ENCODE data around the gene TTLL8.

Gene TTLL8

GRCh38 chr22:50040717-50041116 lies 17.4 kb downstream of the TTLL8 start:
- no peak for DNase-seq (ENCODE audit: low spot score)

GRCh38 chr22:50039669-50040443 lies 18.2 kb downstream of the TTLL8 start:
- DNase-seq (ENCODE audit: low spot score): no peak

DNA sequence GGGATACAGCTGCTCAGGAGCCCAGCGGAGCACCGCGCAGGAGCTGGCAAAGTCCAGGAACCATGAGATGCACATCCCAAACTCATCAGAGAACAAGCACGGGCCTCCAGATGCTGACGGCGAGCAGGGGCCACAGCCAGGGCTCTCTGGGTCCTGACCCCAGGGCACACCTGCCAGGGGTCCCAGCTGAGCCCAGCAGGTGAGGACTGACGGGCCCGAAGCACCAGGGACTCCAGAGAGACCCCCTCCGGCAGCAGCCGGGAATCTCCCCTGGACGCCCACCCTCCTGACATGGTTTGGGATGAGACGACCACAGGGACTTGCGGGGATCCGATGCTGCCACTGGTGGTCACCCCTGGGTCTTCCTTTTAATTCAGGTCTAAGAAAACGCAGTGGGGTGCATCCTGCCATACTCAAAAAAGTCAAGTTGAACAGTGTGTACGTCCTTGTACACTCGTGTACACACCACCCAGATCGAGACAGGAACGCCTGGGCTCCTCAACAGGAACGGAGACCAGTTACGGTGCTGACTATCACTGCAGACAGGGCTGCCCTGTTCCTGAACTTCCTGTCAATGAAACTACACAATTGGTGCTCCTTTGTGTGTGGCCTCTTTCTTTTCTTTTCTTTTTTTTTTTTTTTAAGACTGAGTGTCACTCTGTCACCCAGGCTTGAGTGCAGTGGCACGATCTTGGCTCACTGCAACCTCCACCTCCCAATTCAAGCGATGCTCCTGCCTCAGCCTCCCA lies 21.9 kb downstream of the TTLL8 start:
- no peak for DNase-seq (ENCODE audit: low spot score)

DNA sequence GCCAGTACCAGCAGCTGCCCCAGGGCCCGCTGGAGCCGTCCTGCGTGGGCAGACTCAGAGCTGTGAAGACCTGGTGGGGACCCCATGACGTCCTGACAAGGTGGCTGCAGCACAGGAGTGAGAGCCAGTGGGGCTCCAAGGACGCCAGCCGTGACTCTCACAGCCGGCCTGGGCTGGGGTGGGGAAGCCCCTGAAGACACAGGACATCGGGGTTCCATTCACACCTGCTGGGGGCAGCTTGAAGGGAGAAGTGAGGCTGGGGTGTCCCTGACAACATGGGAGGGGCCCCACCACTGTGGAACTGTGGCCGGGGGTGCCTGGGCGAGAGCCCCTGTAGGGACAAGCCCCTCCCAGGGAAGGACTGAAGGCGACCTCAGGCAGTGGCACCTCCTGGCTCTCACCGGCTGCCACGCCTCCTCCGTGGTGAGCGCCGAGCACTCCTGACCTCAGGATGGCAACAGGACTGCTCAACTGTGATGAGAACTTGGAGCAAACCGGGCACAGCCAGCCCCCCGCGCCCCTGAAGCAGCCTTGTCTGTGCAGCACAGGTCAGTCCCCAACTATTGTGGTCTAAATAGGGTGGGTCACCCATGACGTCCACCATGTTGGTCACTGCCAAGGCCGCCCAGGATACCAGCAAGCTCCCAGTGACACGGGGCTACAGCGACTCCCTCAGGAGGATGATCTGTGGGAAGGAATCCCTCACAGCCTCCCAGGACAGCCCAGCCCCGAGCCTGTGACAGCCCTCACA lies 22.8 kb downstream of the TTLL8 start:
- no peak for DNase-seq (ENCODE audit: low spot score)

DNA sequence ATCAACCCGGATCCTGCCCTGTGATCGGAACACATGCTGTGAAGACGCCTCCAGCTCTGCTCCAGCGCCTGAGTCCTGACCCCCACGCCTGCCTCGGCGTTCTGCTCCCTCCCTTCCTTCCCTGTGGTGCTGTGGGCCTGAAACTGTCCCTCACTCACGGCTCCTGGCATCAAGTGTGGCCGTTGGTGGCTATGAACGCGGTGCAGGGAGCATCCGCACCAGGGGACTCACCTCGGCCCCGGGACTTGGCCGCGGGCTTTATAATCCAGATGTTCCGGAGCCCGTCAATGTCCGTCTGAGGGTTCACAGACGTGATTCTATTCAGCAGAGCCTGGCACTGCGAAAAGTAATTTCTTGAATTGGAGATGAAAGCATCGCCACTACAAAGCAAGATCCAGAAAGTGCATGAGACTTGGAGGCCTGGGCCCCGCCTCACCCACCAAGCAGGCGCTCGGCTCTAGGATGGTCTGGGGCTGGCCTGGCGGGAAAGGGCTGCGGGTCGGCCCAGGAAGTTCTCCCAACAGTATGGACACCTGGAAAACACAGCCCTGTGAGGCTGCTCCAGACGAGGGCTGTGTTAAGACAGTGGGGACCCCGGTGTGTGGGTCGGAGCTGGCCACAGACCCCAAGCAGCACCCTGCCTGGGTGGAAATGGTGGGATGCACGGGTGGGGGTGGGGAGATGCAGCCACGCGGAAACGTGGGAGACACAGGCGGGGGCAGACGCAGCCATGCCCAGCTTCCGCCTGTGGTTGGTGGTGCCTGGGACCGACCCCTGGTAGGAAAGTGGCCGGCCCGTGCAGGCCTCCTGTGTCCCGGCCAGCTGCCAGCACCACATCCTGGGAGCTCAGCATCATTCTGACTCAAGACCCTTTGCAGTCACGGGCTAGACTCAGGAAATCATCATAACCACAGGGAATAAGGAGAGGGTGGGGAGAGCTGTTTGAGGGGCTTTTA lies 23.7 kb downstream of the TTLL8 start:
- DNase-seq (ENCODE audit: low spot score): no peak

GRCh38 chr22:50032941-50033601 lies 25.0 kb downstream of the TTLL8 start:
- no peak for DNase-seq (ENCODE audit: low spot score)

DNA sequence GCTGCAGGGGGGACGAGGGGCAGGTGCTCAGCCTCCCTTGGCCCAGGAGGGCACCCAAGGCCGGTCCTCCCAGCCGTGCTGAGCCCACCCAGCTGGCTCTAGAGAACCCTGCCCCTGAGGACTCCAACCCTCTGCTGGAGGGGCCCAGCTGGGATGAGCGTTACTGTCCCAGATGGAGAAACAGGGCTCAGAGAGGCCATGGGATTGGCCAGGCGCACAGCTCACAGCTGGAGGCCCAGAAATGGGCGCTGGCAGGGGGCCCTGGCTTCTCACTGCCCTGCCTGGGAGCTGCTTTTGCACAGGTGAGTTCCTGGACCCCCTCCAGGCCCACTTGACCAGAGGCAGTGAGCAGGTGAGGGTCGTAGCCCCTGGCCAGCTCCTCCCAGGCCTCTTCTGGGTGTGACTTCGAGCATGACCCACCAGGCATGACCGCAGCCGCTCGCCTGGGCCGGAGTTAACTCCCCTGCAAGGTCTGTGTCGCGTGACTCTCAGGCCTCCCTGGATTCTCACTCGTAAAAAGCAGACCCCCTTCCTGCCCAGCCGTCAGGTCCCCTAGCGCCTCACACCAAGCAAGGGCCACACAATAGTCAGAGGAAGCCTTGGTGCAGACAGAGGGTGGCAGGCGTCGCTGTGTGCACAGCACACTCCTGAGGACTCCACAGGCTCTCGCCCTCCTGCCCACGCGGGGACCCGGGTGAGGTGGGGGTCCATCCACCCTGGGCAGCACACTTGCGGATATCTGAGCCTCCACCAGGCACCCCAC lies 25.8 kb downstream of the TTLL8 start:
- no peak for DNase-seq (ENCODE audit: low spot score)

- no peak for DNase-seq (ENCODE audit: low spot score)
Measured at GRCh38 chr22:50031189-50032091, 26.7 kb downstream of the TTLL8 start.

GRCh38 chr22:50030297-50031188 lies 27.6 kb downstream of the TTLL8 start:
- peak; percentile 84 for DNase-seq (ENCODE audit: low spot score)

DNA sequence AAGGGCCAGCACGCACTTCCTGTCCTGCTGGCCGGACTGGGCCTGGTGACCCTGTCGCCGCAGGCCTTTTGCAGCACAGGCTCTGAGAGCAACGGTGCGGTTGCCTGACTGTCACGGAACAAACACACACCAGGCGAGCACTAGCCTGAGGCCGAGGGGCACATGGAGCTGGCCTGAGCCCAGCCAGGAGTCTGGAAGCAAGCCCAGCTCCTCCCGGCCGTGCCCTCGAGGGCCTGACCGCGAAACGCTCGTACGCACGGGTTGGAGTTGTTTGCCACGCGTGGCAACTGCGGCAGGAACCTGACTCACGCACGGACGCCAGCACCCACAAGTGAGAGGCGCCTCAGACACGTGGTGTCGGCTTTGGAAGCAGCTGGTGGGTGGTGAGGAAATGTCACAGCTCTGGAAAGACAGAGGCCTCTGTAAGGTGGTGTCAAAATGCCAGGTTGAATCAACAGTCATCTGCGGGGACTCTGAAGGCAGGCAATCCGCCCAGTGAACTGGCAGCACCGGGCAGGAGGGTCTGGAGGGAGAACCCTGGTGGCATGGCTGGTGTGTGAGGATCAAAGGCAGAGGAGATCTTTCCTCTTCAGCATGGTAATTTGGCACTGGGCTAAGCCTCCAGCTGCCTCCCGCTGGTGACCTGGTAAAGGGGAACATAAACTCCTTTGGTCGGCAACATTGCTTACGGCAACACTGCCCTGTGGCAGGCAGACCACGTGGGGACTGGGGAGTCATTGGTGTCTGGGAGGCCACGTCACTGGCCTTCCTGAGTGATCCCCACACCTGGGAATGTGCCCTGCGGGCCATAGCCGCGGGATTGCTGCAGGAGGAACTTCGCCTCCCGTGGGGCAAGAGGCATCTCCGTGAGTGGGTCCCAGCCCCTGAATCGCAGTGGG lies 30.2 kb downstream of the TTLL8 start:
- DNase-seq (ENCODE audit: low spot score): peak; percentile 47

DNA sequence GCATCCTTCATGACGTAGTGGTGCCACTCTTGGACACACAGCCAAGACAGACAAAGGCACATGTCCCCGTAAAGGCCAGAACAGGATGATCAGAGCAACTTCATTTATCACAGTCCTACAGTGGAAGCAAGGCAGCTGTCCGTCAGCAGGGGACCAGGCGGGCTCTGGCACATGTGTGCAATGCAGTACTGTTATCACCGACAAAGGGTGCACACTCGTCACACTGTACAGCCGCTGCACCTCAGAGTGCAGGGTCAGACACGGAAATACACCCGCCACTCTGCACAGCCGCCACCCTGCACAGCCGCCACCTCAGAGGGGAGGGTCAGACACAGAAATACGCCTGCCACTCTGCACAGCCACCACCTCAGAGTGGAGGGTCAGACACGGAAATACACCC lies 32.1 kb downstream of the TTLL8 start:
- no peak for DNase-seq (ENCODE audit: low spot score)

- DNase-seq (ENCODE audit: low spot score): no peak
Measured at GRCh38 chr22:50022171-50022819, 35.8 kb downstream of the TTLL8 start.

GRCh38 chr22:50020606-50021005 lies 37.5 kb downstream of the TTLL8 start:
- DNase-seq (ENCODE audit: low spot score): no peak

DNA sequence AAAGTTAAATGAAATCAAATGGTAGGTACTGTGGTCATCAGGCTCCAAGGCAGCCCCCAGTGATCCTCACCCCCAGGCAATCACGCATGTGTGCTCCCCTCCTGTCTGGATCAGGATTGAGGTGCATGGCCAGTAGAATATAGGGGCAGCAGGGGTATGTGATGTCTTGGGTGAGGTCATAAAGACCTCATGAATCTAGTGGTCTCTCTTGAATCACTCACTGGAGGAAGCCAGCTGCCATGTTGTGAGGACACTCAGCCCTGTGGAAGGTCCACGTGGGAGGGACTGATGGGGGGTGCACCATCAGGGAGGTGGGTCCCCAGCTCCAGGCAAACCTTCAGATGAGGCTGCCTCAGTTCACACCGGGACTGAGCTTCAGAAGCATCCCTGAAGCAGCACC lies 38.8 kb downstream of the TTLL8 start:
- no peak for DNase-seq (ENCODE audit: low spot score)

GRCh38 chr22:50018608-50019285 lies 39.4 kb downstream of the TTLL8 start:
- DNase-seq (ENCODE audit: low spot score): peak; percentile 61

DNA sequence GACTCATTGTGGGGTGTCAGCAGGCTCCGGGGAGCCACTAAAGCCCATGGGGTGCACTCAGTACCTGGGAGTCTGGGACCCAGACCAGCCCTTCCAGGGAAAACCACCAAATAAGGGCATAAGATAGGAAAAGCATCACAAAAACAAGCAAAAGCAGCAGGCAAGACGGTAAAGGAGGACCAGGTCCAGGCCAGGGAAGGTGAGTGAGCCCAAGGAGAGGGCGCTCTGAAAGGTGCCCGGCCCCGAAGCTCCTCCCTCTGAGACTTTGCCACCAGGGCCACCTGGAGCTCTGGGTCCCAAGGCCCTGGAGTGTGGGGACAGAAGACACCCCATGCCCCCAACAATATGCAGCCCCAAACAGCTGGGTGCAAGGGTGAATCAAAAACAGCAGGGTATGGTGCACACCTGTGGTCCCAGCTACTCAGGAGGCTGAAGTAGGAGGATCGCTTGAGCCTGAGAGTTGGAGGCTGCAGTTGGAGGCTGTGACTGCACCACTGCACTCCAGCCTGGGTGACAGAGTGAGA lies 40.3 kb downstream of the TTLL8 start:
- no peak for DNase-seq (ENCODE audit: low spot score)
